Measurements from ENCODE around the gene MTAP. TPM values are rescaled to one million over a fixed set of nuclear protein-coding genes. Genes with fewer than 3 reads are reported as not detected.

Gene MTAP
- total and polyA plus RNA-seq, 9 of the 15 experiments (the other 6 are each of a cell fraction or from before 2014, with no cell fraction given), result 0.07 TPM; not detected in 8

DNA sequence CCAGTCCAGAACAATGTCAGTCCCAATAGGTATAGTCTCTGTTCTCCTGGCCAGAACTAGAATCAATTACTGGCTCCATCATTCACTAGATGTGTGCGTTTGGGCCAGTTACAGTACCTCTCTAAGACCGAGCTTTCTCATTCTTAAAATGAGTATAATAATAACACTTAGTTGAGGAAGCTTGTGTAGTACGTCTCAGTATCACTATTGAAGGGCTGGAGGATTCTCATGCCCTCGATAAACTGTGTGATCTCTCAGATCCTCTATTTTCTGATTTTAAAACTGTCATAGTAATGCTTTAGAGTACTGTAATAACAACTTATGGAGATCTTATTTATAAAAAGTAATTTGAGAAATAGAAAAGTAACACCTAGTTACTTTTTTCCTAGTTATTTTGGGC is 141.0 kb downstream of the MTAP start:
- in situ Hi-C loops (cut with MboI) (no loop called here), intact Hi-C loops (cut with micrococcal nuclease) (no loop called here)
- no peaks in the 10 kb centered on the region for H3K9me1 ChIP-seq (ENCODE audit: control insufficient read depth, insufficient read depth, low read length)
- TF ChIP-seq MEF2D (tag; conservative IDR thresholded peaks at IDR 0.05; ENCODE audit: low read depth), result no peak
- TF ChIP-seq, protein P1, sequence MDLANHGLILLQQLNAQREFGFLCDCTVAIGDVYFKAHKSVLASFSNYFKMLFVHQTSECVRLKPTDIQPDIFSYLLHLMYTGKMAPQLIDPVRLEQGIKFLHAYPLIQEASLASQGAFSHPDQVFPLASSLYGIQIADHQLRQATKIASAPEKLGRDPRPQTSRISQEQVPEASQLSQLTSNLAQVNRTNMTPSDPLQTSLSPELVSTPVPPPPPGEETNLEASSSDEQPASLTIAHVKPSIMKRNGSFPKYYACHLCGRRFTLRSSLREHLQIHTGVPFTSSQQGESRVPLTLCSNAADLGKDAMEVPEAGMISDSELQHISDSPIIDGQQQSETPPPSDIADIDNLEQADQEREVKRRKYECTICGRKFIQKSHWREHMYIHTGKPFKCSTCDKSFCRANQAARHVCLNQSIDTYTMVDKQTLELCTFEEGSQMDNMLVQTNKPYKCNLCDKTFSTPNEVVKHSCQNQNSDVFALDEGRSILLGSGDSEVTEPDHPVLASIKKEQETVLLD (IDR thresholded peaks at IDR 0.05), result no peak
- TF ChIP-seq SMAD1 (IDR thresholded peaks at IDR 0.05; ENCODE audit: low read depth, low read length, partially characterized antibody), result no peak
- TF ChIP-seq, protein P2, sequence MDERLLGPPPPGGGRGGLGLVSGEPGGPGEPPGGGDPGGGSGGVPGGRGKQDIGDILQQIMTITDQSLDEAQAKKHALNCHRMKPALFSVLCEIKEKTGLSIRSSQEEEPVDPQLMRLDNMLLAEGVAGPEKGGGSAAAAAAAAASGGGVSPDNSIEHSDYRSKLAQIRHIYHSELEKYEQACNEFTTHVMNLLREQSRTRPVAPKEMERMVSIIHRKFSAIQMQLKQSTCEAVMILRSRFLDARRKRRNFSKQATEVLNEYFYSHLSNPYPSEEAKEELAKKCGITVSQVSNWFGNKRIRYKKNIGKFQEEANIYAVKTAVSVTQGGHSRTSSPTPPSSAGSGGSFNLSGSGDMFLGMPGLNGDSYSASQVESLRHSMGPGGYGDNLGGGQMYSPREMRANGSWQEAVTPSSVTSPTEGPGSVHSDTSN (CRISPR knock-in tag; IDR thresholded peaks at IDR 0.05; ENCODE audit: low read depth), result no peak
- TF ChIP-seq, protein P2 (tag; conservative IDR thresholded peaks at IDR 0.05; ENCODE audit: low read depth), result no peak
- TF ChIP-seq ZNF263 (CRISPR knock-in tag; IDR thresholded peaks at IDR 0.05; ENCODE audit: borderline replicate concordance), result no peak
- TF ChIP-seq U2AF1 (optimal IDR thresholded peaks at IDR 0.05; ENCODE audit: low read depth, low read length), result no peak
- TF ChIP-seq ZNF584 (CRISPR knock-in tag; IDR thresholded peaks at IDR 0.05; ENCODE audit: low read depth), result no peak
- no peak for TF ChIP-seq ATF1 (CRISPR knock-in tag; IDR thresholded peaks at IDR 0.05)
- TF ChIP-seq ATF1 (tag; IDR thresholded peaks at IDR 0.05), result no peak
- TF ChIP-seq, protein P3, sequence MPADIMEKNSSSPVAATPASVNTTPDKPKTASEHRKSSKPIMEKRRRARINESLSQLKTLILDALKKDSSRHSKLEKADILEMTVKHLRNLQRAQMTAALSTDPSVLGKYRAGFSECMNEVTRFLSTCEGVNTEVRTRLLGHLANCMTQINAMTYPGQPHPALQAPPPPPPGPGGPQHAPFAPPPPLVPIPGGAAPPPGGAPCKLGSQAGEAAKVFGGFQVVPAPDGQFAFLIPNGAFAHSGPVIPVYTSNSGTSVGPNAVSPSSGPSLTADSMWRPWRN (IDR thresholded peaks at IDR 0.05; ENCODE audit: low read depth), result no peak
- TF ChIP-seq NFE2 (IDR thresholded peaks at IDR 0.05; ENCODE audit: low read depth), result no peak
- no peak for TF ChIP-seq CSDE1 (IDR thresholded peaks at IDR 0.05)
- TF ChIP-seq MCM7 (IDR thresholded peaks at IDR 0.05), result no peak
- TF ChIP-seq ASH1L (IDR thresholded peaks at IDR 0.05; ENCODE audit: borderline replicate concordance, low read depth, partially characterized antibody), result no peak
- TF ChIP-seq ZNF707 (CRISPR knock-in tag; conservative IDR thresholded peaks at IDR 0.05), result no peak
- H3K36me3 ChIP-seq (ENCODE audit: control insufficient read depth, insufficient read depth, low read length), result no peaks in the 10 kb centered on the region
- H4K20me1 ChIP-seq (replicated peaks; ENCODE audit: control insufficient read depth, insufficient read depth, low read length), result no peaks in the 10 kb centered on the region
- ATAC-seq (no peak), DNase-seq (ENCODE audit: extremely low read depth in 1 of 4, low spot score in 3 of 4) (no peak), FAIRE-seq (no peak)
- no CpG with 5 or more reads among the region's 4 CpGs for WGBS (ENCODE audit: insufficient coverage, low coverage, missing lambda C conversion rate)
- H3K27ac ChIP-seq (ENCODE audit: extremely low read depth, low read depth, low read length), result no peak overlapping the region
- H2AFZ ChIP-seq (ENCODE audit: low read depth, low read length), result no peak overlapping the region
- H3K4me1 ChIP-seq (replicated peaks in 1 of 2; ENCODE audit: control insufficient read depth in 2 of 2, insufficient read depth in 2 of 2, low read length in 2 of 2), result no peaks in the 10 kb centered on the region
- POLR2A ChIA-PET, result no interaction called here
- H3K4me3 ChIP-seq, result no peak overlapping the region
- H3K9me3 ChIP-seq (replicated peaks; ENCODE audit: control insufficient read depth, insufficient read depth, low read depth, low read length), result no peaks in the 10 kb centered on the region
- no peak overlapping the region for H3K4me2 ChIP-seq (ENCODE audit: insufficient read depth, low read length)
- CTCF ChIA-PET (ENCODE audit: low intra/inter-chr PET ratio), result no interaction called here
- H3K79me2 ChIP-seq (ENCODE audit: control insufficient read depth, insufficient read depth, low read length), result no peaks in the 10 kb centered on the region
- H3K9ac ChIP-seq (ENCODE audit: insufficient read depth in 1 of 2, low read depth in 2 of 2, low read length in 2 of 2), result no peak overlapping the region
- no peaks in the 10 kb centered on the region for H3K27me3 ChIP-seq (ENCODE audit: control insufficient read depth in 2 of 2, insufficient read depth in 2 of 2, low read length in 2 of 2)
- no TSS peak for BruUV-seq (replicated peaks)
